HEK293 (cell line): Measurements from ENCODE around the gene PEX5L.

Experiments
- CTCF ChIP-seq: fragments of 450-650 bp; formaldehyde crosslinking; IDR thresholded peaks from 2 replicates; pipeline ENCODE4 v1.5.1; 2016; ENCODE audit warnings: missing biosample characterization, missing genetic modification characterization
- ELK4 ChIP-seq: IDR thresholded peaks from 2 replicates; pipeline ENCODE4 v1.6.1; 2011; ENCODE audit warnings: mild to moderate bottlenecking, low read depth, low read length, borderline replicate concordance
- ZBTB20 ChIP-seq: fragments of 450-650 bp; formaldehyde crosslinking; IDR thresholded peaks from 2 replicates; pipeline ENCODE4 v1.5.1; 2016; ENCODE audit warnings: missing biosample characterization, missing genetic modification characterization
- ZNF843 ChIP-seq: fragments of 450-650 bp; formaldehyde crosslinking; IDR thresholded peaks from 2 replicates; pipeline ENCODE4 v1.5.1; 2016; ENCODE audit warnings: missing biosample characterization, missing genetic modification characterization
- TF ChIP-seq, protein P1 (sequence below): fragments of 450-650 bp; formaldehyde crosslinking; IDR thresholded peaks from 2 replicates; pipeline ENCODE4 v1.5.1; 2016; ENCODE audit warnings: missing biosample characterization, missing genetic modification characterization

GRCh38 chr3:179801856-179802255, 234.9 kb downstream of the PEX5L start:
- TF ChIP-seq ELK4 (no peak), ZNF843 (tag by site-specific recombination) (no peak), ZBTB20 (tag by site-specific recombination) (no peak), CTCF (no peak)
- TF ChIP-seq, protein P1, sequence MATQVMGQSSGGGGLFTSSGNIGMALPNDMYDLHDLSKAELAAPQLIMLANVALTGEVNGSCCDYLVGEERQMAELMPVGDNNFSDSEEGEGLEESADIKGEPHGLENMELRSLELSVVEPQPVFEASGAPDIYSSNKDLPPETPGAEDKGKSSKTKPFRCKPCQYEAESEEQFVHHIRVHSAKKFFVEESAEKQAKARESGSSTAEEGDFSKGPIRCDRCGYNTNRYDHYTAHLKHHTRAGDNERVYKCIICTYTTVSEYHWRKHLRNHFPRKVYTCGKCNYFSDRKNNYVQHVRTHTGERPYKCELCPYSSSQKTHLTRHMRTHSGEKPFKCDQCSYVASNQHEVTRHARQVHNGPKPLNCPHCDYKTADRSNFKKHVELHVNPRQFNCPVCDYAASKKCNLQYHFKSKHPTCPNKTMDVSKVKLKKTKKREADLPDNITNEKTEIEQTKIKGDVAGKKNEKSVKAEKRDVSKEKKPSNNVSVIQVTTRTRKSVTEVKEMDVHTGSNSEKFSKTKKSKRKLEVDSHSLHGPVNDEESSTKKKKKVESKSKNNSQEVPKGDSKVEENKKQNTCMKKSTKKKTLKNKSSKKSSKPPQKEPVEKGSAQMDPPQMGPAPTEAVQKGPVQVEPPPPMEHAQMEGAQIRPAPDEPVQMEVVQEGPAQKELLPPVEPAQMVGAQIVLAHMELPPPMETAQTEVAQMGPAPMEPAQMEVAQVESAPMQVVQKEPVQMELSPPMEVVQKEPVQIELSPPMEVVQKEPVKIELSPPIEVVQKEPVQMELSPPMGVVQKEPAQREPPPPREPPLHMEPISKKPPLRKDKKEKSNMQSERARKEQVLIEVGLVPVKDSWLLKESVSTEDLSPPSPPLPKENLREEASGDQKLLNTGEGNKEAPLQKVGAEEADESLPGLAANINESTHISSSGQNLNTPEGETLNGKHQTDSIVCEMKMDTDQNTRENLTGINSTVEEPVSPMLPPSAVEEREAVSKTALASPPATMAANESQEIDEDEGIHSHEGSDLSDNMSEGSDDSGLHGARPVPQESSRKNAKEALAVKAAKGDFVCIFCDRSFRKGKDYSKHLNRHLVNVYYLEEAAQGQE (tag by site-specific recombination): no peak
